CD1c-positive myeloid dendritic cell (primary cell): ENCODE data around the gene LRRN2.

Experiments
- DNase-seq: peaks from one replicate; pipeline ENCODE4 v3.0.0-alpha.2; 2016; ENCODE audit errors: extremely low spot score

Gene LRRN2

DNA sequence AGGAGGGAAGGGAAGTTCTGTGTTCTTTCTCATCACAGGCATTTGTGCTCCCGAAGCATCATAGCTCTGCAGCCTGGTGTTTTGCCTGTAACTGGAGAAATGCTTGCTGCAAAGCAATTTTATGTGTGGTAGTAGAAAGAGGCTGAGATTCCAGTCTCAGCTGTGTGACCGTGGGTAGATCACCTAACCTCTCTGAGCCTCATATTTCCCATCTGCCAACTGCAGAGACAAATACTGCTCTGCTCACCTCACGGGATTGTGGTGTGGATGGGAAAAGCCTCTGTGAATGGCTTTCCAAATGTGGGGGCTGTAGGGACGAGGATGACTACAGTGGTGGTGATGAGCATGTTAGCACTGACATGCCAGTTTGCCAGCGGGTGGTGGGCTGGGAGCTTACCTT is 85.3 kb downstream of the LRRN2 start:
- DNase-seq: no peak

DNA sequence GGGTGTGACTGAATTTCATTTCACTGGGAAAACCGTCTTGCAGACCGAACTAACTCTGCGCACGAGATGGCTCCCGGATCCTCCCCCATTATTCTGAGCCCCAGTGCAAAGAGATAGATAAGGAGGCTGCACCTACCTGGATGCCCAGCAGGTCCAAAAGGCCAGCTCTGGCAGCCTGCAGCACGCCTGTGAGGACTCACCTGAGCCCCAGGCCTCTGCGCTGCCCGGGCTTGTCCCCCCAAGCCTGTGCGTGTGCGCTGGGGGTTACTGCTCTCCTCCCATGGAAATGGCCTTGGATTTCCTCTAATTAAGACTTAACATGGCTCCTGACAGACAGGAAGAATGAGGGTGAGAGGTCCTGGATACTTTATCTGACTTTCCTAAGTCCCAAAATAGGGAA is 85.9 kb downstream of the LRRN2 start:
- DNase-seq: no peak

DNA sequence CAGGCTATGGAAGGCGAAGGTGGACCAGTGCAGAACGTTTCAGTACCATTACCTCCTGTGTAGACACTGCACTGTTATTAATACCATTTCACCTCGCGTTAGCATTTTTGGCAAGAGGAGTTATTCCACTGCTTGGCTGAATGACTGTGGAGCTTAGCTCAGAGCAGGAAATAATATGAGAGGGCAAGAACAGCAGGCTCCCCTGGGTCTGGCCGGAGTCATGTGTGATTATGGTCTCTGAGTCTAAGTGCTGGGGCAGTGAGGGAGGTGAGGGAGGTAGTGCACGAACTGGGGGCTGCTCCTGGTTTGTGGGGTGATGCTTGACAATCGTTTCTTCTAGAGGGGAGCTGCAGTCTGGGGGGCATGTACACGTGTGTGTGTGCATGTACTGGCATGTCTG is 86.4 kb downstream of the LRRN2 start:
- DNase-seq: no peak

DNA sequence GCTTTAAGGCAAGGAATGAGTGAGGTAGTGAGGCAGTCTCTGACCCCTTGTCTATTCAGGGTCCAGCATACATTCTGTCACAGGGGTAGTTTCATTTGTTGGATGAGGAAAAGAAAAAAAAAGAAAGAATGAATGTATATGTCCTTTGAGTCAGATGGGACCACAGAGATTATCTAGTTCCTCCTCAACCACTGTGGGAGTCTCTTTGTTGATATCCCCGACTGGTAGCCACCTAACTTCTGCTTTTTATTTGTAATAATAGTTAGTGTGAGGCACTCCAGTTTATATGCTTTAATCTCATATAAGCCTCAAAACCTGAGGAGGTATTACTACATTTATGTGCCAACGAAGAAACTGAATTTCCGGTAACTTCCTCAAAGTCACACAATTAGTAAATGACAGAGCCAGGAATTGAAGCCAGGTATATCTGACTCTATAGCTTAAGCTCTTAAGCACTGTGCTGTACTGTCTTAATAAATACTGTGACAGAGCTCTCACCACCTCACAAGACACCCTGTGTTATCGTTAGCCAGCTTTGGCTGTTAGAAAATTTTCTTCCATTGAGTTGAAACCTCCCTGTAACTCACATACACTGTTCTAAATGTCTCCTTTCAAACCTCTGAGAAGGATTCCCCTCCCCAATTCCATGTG is 87.1 kb downstream of the LRRN2 start:
- peak; percentile 28 for DNase-seq

DNA sequence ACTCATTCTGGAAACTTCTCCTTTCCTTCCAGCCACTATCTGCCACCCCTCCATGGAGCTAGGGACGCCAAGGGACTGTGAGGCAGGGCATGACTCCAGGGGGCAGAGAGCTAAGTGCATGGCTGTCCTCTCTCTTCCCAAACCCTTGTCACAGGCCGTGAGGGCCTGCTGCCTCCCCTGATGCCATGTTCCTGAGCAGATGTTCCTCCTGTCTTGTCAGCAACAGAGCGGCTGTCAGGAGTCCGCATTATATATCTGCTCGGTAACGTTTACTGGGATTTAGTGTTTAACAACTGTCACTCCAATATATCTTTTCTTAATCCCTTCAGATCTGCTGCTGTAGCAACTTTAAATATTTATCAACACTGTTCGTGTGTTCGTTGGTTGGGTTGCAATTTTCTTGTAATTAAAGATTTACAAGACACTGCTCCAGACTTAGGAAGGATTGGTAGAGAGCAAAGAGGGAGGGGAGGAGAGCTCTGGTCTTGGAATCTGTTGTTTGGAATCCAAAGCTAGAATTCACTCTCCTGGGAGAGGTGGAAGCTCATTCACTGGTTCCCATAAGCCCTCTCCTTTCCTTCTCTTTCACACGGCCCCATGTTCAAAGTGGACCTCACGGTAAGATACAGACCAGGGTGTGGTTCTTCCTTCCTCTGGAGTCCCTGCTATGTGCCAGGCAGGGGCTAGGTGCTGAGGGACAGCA is 93.1 kb downstream of the LRRN2 start:
- DNase-seq: no peak

DNA sequence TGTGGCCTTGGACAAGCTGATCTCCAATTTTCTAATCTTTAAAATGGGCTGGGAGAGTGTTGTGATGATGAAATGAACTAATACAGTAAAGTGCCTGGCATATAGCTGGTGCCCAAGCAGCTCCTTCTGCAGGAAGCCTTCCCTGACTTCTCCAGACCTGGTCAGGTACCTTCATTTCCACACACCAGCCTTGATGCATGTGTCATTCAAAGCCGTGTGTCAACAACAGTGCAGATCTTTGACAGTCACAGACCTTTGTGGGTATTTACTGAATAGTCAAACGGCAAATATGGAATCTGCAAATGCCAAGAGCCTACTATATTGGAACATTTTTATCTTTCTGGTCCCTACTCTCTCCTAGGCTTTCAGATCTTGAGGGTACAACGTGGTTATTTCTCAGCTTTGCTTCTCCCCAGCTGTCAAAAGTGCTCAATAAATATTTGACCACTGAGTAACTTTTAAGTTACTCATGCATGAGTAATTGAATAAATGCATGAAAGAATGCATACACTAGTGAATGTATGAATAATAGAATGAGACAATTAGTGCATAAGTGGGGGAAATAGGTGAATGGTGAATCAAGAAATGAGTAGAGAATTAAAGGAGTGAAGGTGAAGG is 94.0 kb downstream of the LRRN2 start:
- DNase-seq: no peak

DNA sequence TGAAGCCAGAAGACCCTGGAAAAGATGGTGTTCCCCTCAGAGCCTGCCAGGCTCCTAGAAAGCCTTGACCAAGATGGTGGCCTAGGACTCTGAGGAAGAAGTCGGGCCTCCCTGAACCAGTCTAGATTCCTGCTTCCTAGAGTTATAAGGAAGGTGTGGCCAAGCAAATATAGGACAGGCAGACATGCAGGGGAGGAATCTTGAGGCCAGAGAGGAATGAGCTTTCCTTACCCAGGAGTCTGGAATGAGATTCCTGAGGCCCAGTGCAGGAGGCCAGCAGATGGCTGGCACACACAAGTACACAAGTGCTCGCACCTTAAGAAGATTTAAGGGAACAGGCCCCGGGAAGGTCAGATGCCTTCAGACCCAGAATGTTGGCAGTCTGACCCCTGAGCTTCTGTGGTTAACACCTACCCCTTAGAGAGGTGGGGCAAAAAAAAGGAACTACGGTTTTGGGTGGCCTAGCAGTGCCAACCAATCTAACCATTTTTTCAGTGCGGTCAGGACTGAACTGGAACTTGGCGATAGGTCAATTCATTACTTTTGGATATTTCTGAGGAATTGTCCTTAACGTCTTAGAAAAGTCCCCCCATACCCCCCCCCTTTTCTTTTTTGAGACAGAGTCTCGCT is 96.0 kb downstream of the LRRN2 start:
- no peak for DNase-seq

DNA sequence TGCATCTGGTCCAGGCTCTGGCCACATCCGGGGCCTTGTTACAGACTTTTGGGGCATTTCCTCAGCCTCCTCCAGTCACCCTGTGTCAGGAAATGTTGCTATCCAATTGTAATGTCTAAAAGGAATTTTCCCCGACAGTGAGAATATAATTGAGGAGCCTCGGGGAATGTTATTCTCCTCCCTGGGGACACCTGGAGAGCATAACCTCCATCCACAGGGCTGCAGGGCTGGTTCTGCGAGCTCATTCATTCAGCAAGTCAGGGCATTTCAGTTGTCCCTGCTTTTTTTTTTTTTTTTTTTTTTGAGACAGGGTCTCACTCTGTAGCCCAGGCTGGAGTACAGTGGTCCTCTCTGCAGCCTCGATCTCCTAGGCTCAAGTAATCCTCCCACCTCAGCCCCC is 96.7 kb downstream of the LRRN2 start:
- DNase-seq: no peak

DNA sequence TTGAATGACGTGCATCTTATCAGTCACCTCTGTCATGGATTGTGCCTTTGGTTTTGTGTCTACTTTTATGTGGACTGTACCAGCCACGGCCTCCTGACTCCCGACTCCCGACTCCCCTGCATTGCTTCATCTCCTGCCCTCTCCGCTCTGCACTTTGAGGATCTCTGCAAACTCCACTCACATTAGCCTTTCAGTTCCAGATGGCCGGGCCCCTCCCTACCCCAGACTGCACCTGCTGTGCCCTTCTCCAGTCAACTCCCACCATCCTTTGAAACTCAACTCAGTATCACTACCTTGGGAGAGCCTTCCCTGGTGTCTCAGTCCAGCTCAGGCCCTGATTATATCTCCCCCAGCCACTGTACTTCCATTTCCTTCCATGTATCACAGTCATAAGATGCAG is 97.9 kb downstream of the LRRN2 start:
- DNase-seq: no peak

DNA sequence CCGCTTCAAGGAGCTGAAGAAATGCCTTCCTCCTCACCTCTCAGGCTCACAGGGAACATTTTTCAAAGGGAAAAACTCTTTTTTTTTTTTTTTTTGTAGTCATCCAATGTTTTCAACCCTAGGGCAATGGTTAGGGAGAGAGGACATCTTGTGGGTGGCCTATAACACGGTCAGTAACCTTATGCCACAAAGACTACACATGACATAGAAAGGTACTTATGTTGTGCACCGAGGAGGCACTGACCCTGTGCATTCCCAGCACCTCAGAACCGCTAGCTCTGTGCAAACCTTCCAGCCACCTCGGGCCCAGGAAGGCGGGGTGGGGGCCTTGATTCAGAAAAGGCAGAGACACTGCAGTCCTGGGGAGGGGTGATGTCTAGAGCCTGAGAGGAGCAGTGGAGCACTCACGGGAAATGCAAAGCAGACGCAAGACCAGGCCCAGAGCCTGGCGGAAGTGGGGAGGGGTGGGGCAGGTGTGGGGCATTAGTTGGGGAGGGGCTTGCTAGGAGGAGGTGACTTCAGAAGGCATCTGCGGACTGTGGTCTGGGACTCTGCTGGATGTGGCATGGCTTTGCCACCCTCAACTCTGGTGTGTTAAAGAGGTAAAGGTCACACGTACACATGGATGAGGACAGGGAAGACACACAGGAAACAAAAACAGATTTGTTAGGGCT is 100.7 kb downstream of the LRRN2 start:
- no peak for DNase-seq

DNA sequence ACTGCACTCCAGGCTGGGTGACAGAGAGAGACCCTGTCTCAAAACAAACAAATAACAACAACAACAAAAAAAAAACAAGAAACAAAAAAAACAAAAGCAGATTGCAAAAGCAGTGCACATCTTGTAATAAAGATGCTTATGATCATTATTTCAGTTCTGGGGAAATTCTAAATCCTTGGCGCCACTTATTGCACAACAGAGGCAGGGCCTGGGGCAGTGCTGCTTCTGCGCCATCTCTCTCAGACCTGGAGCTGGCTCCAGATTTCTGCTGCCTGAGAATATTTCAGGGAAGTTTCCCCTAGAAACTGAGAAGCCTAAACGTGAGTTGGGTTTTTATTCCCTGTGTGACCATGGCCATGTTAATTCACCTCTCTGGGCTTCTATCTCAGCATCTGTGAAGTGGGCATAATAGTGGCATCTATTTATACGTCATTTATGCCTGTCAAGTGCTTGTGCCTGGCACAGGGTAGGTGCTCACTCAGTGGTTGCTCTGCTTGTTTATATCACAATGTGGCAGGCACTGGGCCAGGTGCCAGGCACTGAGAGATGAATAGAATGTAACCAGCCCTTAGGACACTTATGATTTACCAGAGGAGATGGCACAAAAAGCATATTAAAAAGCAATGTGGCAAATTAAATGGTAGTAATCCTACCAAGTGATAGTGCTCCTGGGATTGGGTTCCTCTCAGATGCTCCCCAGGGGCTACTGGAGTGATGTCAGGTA is 101.5 kb downstream of the LRRN2 start:
- no peak for DNase-seq

DNA sequence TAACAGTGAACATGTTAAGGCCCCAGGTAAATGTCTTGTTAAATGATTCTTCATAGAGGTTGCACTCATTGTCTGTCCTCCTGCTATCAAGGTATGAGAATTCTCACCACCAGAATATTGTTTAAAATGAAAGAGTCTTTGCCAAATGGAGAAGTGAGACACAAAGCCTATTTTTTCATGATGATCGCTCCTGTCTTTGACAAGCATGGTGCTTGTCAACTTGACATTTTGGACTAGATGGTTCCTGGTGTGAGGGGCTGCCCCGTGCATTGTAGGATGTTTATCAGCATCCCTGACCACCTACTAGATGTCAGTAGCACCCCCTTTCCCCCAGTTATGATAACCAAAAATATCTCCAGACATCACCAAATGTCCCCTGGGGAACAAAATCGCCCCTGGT is 103.8 kb downstream of the LRRN2 start:
- DNase-seq: no peak

DNA sequence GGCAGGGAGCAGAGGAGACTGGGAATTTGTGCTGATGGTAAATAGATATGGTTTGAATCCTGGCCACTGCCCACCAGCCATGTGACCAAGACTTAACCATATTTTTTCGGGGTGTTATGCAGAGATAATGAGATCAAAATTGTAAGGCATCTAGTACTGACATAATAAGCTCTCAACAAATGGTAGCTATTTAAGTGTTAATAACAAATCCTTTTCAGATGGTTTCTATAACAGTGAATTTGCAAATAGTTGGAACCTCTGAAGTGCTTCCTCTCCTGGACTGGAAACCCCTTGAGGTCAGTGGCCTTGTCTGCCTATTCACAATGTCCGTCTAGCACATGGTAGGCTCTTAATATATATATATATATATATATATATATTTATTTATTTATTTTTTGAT is 104.7 kb downstream of the LRRN2 start:
- no peak for DNase-seq

DNA sequence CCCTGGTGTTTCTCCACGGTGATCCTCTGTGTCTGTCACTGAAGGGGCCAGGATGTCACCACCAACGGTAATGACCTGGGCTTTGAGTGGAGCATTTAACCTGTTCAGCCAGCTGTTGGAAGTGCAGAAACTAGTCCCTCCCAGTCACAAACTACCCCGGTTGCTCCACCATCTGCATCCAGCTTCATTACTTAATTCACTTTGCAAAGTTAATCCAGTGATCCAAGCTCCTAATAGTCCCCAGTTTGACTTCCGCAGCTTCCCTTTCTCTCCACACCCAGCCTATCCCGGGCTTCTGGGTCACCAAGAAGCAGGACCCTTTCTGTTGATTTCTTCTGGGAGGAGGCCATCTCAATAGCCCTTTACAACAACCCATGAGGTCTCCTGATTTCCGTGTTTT is 105.9 kb downstream of the LRRN2 start:
- DNase-seq: no peak

DNA sequence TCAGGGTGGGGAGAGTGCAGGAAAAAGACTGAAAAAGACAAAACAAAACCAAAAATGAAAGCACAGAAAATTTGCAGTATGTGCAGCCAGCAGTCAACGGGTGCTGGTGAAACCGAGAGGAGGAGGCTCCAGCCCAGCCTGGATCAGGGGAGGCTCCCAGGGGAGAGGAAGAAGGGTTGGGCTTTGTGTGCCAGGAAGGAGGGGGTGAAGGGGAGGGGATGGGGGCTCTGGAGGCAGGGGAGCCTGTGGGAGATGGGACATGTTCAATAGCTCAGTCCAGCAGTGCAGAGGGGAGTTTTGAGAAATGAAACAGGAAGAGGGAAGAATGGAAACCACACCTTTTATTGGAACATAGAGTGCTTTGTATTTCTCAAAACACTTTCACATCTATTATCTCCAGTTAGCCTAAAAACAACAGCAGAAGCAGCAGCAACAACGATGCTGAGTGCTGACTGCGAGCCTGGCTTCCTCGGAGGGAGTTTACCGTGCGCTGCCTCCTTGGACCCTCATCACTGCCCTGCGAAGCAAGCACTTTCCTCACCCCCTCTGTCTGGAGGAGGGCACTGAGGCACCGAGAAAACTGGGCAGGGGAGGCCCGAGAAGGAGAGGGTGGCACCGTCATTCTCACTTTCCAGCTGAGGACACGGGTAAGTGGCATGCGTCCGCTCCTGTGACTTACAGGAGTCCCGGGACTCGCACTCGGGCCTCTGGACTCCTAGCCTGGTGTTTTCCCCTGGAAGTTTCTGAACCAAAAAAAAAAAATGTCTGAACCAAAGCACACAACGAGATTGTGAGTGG is 106.5 kb downstream of the LRRN2 start:
- no peak for DNase-seq

DNA sequence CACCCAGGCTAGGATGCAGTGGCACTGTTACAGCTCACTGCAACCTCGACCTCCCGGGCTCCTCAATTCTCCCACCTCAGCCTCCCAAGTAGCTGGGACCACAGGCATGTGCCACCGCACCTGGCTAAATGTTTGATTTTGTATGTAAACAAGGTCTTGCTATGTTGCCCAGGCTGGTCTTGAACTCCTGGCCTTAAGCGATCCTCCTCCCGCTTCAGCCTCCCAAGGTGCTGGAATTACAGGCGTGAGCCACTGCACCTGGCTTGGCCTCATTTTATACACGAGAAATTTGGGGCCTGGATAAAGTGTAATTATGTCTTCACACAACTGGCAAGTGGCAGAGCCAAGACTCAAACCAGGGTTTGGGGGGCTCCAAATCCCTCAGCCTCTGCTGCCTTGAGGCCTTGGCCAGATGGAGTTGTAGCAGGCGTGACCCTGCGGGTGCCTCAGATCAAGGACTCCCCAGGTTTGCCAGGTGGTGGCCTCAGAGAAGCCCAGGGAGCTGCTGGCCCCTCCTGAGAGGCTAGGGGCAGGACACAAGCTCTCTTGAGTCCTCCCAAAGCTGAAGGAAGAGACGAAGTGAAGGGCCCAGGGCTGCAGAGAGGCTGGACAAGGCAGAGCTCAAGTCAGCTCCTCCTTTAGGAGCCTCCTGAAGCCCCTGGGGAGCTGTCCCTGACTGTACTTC is 107.6 kb downstream of the LRRN2 start:
- DNase-seq: no peak

DNA sequence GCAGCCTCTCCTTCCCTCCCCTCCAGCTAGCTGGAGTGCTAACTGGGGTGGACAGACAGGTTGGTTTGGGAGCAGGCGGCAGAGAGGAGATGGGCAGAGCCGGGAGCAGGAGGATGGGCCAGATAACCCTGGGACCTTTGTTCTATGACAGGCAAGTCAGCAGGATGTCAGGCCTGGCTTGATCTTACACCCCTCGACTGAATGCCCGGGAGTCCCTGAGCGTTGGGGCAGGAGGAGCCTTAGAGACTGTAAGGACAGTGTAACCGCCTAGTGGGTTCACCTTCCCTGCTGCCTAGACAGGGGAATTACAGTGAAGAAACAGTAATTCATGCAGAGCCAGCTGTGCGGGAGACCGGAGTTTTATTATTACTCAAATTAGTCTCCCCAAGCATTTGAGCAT is 109.1 kb downstream of the LRRN2 start:
- DNase-seq: no peak

DNA sequence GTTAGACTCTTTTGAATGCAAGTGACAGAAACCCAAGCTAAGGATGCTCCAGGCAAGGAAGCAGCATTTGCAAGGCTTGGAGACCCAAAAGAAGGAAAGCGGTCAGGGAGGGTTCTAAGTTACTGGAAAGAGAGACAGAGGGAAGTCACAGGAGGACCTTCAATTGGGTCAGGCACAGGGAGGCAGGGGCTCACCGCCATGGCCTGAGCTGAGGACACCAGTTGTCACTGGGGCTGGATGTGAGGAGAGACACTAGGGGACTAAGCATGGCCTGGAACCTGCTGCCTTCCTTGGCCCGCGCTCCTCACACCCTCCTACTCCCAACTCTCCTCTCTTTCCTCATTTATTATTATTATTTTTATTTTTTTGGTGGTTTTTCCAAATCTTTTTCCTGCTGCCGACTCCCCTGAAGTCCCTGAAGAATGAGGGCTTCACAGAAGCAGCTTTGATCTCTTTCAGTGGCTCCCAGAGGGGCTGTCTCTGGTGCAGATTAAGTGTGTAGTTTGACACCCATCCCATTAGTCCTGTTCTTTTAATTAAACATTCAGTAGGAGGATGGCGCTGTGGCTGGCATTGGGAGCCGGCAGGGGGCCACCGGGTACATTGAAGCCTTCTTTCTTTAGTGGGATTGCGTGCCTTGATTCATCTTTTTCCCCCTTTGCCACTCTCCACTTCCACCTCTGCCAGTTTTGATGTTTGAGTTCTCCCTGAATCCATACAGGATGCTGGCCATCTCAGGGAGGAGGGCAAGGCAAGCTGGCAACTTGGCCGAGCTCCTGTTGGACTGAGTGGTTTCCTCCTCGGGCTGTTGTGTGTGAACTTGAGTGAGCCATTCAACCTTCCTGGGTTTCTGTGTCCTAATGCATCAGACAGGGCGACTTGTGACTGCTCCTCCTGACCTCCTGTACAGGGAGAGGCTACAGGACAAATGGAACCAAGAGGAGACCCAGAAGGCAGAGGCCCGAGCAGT is 110.0 kb downstream of the LRRN2 start:
- no peak for DNase-seq

DNA sequence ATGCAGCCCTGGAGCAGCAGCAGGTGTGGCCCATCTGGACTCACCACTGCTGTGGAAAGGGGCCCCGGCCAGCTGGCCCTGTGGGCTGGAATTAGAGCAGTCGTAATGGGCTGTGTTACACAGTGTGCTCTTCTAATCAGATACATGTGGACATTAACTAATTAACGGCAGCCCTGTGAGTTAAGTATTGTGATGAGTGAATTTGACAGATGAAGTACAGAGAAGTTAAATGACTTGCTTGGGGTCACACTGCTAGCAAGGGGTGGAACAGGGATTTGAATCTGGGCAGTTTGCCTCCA is 110.7 kb downstream of the LRRN2 start:
- no peak for DNase-seq
